GM04503 (cell line): ENCODE results near the gene DCUN1D4.

ENCODE experiments used
- DNase-seq: peaks from one replicate; pipeline ENCODE4 v3.0.0-alpha.2; 2012; ENCODE audit warnings: low read depth

Gene DCUN1D4

GRCh38 chr4:51842554-51843308 lies at the start of gene DCUN1D4:
Gene DCUN1D4 (plus strand): TSS chr4:51843153. CDS start chr4:51843243, 90 bp downstream.
- DNase-seq, result peak; percentile 97

GRCh38 chr4:51820443-51821234 lies 22.3 kb upstream of the DCUN1D4 start:
- no peak for DNase-seq

GRCh38 chr4:51825341-51825740 lies 17.6 kb upstream of the DCUN1D4 start:
- DNase-seq, result no peak

GRCh38 chr4:51830156-51830720 lies 12.7 kb upstream of the DCUN1D4 start:
- no peak for DNase-seq

- no peak for DNase-seq
These were observed 11.8 kb upstream of the DCUN1D4 start for GRCh38 chr4:51831133-51831532.

- DNase-seq, result no peak
These were observed 9.7 kb upstream of the DCUN1D4 start for GRCh38 chr4:51833236-51833635.

- no peak for DNase-seq
These were observed 7.9 kb upstream of the DCUN1D4 start for GRCh38 chr4:51835079-51835478.

GRCh38 chr4:51835855-51836254 lies 7.1 kb upstream of the DCUN1D4 start:
- DNase-seq, result no peak

GRCh38 chr4:51836549-51836948 lies 6.4 kb upstream of the DCUN1D4 start:
- DNase-seq, result no peak

- DNase-seq, result no peak
These were observed 2.2 kb upstream of the DCUN1D4 start for GRCh38 chr4:51840781-51841180.

GRCh38 chr4:51842167-51842553 lies 793 bp upstream of the DCUN1D4 start:
- DNase-seq, result no peak

GRCh38 chr4:51843309-51844152 lies 578 bp downstream of the DCUN1D4 start:
- no peak for DNase-seq

- DNase-seq, result peak; percentile 64
These were observed 1.5 kb downstream of the DCUN1D4 start for GRCh38 chr4:51844153-51845054.

GRCh38 chr4:51845055-51845426 lies 2.1 kb downstream of the DCUN1D4 start:
- DNase-seq, result no peak

- peak; percentile 24 for DNase-seq
These were observed 2.8 kb downstream of the DCUN1D4 start for GRCh38 chr4:51845711-51846110.

GRCh38 chr4:51849430-51849829 lies 6.5 kb downstream of the DCUN1D4 start:
- no peak for DNase-seq

- DNase-seq, result no peak
These were observed 7.3 kb downstream of the DCUN1D4 start for GRCh38 chr4:51850294-51850693.

GRCh38 chr4:51851090-51851936 lies 8.4 kb downstream of the DCUN1D4 start:
- no peak for DNase-seq

- DNase-seq, result no peak
These were observed 9.0 kb downstream of the DCUN1D4 start for GRCh38 chr4:51851937-51852290.

- no peak for DNase-seq
These were observed 10.2 kb downstream of the DCUN1D4 start for GRCh38 chr4:51853027-51853682.
